GM19043 (cell line): Measurements from ENCODE around the gene RCAN3.
"Not testable (repeated sequence)": the region's sequence is repeated elsewhere in the genome, so short reads cannot be mapped to it uniquely, and the experiment has no call there.

ENCODE experiments used
- ATAC-seq: cut with Tn5 transposase; IDR thresholded peaks from one replicate; pipeline ENCODE4 v1.9.1; 2021; ENCODE audit warnings: low read depth; ENCODE audit not compliant: unreplicated experiment

Gene RCAN3

GRCh38 chr1:24502709-24503058 is at the start of gene RCAN3:
RCAN3 (plus strand) TSS chr1:24502836; CDS start chr1:24514373, 11,537 bp downstream.
- ATAC-seq: no peak

DNA sequence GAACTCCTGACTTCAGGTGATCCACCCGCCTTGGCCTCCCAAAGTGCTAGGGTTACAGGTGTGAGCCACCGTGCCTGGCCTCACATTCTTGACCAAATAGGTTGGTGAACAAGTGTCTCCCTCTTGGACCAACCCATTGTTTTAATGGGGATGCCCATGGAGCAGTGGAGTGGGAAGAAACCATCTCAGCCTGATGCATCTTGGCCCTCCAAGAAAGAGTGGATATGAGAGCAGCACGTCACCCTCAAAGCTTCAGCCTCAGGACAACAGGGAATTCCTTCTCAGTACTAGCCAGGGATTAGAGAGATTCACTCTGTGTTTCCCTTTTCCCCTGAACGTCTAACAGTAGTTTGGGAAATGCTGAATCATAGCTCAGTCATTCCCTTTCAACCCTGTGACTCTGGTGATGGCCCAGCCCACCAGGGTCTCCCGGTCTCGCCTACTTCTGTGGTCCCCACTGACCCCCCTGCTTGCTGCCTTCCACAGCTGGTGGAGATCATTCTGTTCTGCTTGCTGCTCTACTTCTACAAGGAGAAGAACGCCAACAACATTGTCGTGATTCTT is 49.6 kb upstream of the RCAN3 start:
- no peak for ATAC-seq

- no peak for ATAC-seq
These were observed 48.0 kb upstream of the RCAN3 start for GRCh38 chr1:24454673-24455072.

DNA sequence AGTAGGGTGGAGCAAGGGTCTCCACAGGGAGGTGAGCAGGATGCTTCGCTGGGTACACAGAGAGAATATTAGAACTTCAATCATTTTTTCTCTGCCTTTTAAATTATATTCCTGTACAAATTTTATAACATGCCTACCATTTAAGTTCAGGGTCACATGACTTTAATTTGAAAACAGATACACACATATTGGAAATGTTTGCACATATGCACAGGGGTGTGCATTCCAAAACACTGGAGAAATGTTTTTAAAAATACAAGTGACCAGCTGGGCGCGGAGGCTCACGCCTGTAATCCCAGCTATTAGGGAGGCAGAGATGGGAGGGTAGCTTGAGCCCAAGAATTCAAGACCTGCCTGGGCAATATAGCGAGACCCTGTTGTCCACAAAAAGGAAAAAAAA is 47.4 kb upstream of the RCAN3 start:
- no peak for ATAC-seq

GRCh38 chr1:24457866-24458265 is 44.8 kb upstream of the RCAN3 start:
- no peak for ATAC-seq

DNA sequence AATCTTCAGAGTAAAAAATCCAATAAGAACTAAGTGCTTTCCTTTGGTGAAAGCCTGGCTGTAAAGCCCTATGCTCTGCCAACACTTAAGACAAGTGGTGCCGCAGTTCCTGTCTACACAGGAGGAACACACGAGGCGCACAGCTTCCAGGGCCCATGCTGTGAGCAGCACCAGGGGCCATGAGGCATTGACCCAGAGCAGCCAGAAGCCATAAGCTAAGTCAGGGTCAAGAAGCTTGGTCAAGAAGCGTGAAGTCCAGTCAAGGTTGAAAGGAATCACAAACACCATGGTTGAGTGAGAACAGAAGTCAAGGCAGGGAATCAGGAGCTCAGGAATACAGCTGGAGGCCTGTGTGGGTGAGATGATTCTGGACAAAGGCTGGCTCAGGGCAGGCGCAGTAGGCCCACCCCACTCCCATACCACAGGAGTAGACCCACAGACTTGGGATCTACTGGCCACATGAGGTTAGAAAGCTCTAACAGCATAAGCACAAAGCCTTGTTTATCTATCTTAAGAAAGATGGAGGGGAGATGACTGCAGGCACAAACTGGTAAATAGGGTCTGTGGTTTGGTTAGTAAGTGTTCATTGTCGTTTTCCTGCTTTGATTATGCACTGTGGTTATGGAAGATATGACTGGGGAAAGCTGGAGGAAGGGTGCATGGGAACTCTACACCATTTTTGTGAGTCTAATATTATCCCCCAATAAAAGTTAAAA is 42.9 kb upstream of the RCAN3 start:
- ATAC-seq: no peak

DNA sequence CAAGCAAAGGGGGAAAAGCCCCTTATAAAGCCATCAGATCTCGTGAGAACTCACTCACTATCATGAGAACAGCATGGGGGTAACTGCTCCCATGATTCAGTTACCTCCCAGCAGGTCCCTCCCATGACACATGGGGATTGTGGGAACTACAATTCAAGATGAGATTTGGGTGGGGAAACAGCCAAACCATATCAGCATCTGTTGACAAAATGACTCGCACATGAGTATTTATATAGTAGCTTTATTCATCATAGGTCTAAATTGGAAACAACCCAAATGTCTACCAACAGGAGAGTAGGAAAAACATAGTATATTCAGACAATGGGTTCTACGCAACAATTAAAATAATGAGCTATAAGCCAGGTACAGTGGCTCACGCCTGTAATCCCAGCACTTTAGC is 40.5 kb upstream of the RCAN3 start:
- ATAC-seq: not testable (repeated sequence)

DNA sequence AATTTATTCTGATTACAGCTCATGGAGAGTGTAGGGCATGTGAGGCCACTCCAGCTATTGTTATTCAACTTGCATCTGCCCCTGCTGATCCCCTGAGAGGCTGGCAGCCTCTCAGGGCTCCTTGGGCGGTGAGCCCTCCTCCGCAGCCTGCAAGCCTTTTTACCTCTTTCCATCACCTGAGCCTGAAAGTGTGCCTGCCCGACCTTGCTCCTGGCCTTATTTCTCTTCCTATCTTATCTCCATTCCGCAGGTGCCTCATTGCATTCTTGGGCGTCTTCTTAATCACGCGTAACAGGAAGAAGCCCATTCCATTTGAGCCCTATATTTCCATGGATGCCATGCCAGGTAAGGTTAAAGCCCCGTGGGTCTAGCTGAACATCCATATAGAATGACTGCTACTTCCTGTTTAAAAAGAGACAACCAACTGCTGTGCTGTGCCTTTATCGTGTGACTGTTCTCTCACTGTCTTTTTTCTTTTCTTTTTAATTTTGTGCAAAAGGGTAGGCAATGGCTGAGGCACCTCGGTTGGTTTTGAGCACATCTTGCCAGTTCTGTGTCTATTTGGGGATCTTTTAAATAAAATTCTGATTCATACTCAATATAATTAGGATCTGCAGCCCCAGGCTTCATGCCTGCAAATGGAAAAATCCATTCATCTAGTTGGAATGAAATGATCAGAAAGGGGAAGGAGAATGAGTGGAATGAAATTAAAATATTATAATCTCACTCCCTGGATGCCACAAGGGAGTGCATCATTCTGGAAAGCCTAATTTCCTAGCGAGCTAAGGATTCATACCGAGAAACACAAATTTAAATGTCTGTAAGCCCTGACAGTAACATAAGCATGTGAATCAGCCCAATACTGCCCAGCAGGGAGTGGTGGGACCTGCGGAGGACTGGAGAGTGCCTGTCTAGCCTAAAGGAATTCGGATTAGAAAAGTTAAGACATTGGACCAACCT is 38.6 kb upstream of the RCAN3 start:
- no peak for ATAC-seq

- no peak for ATAC-seq
These were observed 37.5 kb upstream of the RCAN3 start for GRCh38 chr1:24465099-24465498.

DNA sequence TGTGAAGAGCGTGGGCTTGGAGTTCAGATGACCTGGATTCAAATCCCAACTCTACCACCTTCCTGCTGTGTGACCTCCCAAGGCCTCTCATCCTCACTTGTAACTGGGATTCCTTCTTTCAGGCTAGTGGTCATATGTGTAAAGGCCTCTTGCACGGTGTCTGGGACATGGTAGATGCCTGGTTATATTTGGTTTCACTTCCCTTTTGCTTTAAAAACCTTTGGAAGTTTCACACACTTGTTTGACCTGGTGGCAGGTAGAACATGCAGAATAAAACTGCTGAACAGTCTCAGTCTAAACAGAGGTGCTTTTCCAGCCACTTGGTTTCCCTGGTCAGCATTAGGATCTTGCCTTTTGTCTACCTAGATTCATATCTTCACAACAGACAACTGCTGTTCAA is 37.0 kb upstream of the RCAN3 start:
- no peak for ATAC-seq

GRCh38 chr1:24468685-24469316 is 33.8 kb upstream of the RCAN3 start:
- no peak for ATAC-seq

DNA sequence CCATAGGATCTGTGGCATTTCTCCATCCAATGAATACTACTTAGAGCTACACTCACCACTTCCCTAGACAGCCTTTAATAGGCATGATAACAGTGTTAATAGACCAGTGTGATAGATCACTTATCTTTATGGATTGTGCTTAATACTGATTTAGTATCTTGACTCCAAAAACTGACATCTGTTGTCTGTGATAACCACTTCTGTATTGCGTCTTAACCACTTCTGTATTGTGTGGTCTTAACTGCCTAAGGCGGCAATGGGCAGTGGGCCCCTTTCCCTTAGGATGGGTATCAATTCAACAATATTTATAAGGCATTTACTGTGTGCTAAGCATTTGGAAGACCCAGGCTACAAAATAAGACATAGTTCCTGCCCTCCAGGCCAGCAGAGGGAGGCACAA is 32.0 kb upstream of the RCAN3 start:
- ATAC-seq: no peak

DNA sequence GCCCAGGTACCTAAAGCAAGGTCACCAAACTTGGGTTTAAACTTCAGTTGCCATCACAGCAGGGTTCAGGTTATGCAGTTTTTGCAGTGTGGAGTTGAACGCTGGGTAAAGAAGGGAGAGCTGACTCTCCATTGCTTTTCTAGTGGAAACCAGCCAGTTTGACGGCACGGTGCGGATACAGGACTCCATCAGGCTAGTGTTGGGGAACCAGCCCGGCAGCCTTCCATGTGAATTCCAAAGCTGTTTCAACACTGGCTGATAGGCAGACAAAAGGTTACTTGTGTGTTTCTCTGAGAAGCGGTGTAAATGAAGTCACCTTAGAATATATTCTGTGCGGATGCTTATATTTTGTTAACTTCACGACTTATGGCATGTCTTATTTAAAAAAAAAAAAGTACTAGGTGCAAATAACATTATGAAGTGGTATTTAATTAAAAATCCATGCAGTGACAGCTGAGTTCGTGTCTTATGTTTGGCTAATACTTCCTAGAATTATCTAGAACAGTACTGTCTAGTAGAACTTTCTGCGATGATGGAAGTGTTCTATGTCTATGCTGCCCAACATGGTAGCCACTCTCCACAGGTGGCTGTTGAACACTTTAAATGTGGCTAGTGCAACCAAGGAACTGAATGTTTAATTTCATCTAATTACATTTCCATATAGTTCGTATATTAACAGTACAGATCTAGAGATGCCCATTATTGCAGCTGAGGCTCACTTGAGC is 29.9 kb upstream of the RCAN3 start:
- no peak for ATAC-seq

- no peak for ATAC-seq
These were observed 28.4 kb upstream of the RCAN3 start for GRCh38 chr1:24474193-24474592.

DNA sequence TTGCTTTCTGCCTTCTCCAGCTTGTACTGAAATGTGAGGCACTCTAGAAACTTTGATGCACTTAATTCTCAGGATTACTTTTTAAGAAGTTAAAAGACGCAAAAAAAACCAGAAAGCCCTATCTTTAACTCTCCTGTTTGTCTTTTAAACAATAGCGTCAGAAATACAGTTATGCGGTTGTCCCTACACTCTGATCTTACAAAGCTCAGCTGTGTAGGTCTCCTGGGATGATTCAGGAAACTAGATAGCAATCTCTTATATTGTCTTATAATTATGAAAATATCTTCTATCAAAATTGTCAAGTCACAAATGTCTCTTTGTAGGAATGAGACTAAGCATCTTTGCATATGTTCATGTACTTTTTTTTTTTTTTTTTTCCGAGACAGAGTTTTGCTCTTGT is 26.9 kb upstream of the RCAN3 start:
- no peak for ATAC-seq

DNA sequence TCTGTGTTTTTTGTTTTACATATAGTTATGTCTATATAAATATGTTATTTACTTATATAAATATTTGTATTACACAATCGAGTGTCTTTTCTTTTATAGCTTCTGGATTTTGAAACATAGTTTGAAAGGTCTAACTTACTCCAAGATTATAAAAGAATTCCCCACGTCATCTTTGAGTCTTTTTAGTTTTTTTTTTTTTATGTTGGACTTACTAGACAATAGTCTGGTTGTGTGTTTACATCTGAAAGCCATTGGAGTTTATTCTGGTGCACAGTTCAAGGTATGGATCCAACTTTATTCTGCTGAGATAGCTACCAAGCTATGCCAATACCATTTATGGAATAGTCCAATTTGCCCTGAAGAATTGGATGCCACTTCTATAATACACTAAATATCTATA is 26.1 kb upstream of the RCAN3 start:
- ATAC-seq: no peak

- ATAC-seq: no peak
These were observed 25.3 kb upstream of the RCAN3 start for GRCh38 chr1:24477309-24477708.

DNA sequence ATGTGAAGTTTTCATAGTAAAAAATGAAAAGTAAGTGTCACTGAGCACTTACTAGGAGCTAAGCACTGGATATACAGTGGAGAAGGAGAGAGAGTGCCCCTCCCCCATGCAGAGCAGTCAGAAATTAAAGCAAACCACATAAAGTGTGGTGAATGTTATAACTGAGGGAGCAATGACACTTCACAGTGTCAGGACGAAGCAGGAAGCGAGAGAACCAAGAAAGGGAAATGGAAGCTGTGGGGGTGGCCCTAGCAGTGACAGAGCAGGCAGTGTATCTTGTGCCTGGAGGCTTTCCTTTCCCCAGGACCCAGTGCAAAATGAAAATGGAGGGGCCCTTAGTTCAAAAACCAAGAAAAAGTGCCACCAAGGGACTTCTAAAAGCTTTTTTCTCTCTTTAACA is 21.5 kb upstream of the RCAN3 start:
- no peak for ATAC-seq

DNA sequence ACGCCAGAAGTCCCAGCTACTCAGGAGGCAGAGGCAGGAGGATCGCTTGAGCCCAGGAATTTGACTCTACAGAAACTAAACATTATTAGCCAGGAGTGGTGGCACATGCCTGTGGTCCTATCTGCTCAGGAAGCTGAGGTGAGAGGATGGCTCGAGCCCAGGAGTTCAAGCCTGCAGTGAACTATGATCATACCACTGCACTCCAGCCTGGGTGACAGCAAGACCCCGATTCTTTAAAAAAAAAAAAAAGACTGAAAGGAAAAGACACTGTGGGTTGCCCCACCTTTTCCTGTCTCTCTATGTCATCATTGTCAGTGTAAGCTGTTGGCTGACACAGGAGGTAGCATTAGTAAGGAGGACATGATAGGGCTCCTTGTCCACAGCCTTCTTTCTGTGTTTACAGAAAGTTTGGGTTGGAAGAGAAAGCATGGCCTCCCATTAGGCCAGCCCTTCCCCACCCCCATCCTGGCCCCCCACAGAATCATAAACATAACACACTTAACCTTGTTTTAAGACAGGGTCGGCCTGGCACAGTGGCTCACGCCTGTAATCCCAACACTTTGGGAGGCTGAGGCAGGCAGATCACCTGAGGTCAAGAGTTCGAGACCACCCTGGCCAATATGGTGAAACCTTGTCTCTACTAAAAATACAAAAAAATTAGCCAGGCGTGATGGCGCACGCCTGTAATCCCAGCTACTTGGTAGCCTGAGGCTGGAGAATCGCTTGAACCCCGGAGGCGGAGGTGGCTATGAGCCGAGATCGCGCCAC is 20.6 kb upstream of the RCAN3 start:
- ATAC-seq: no peak

- no peak for ATAC-seq
These were observed 19.2 kb upstream of the RCAN3 start for GRCh38 chr1:24483441-24483840.
